ENCODE results near the gene SLC25A33. TPM values are rescaled to one million over a fixed set of nuclear protein-coding genes. Genes with fewer than 3 reads are reported as not detected.

SLC25A33 gene
- total and polyA plus RNA-seq, 2 donors (not counting 1 experiment from before 2014, with no cell fraction given), result 2.3 to 5.0 TPM

- Histone ChIP-seq H3K36me3 (replicated peaks in 1 of 2; ENCODE audit: control extremely low read depth in 1 of 2, control insufficient read depth in 1 of 2, extremely low read depth in 1 of 2, insufficient read depth in 2 of 2, low read length in 1 of 2) (peaks cover 0 to 19% of the 10 kb centered on the region in 2 experiments), H3K4me3 (ENCODE audit: control extremely low read depth in 1 of 5, extremely low read depth in 1 of 5, insufficient read depth in 1 of 5, low read depth in 2 of 5, low read length in 4 of 5) (no peak overlapping the region), H3K9me3 (ENCODE audit: control extremely low read depth in 1 of 3, control insufficient read depth in 2 of 3, insufficient read depth in 1 of 3, low read length in 2 of 3) (no peaks in the 10 kb centered on the region), H3K79me2 (ENCODE audit: control insufficient read depth, insufficient read depth, low read length) (peaks cover 5% of the 10 kb centered on the region), H3K4me2 (replicated peaks; ENCODE audit: low read depth, low read length, poor library complexity, severe bottlenecking) (no peak overlapping the region), H3K27me3 (replicated peaks in 1 of 4; ENCODE audit: control extremely low read depth in 1 of 4, control insufficient read depth in 3 of 4, insufficient read depth in 4 of 4, low read length in 3 of 4) (no peaks in the 10 kb centered on the region), H2AFZ (ENCODE audit: insufficient read depth, low read depth, low read length, poor library complexity, severe bottlenecking) (no peak overlapping the region), H3K27ac (ENCODE audit: low read length in 2 of 2) (no peak overlapping the region), H3K9ac (ENCODE audit: low read length) (no peak overlapping the region), H3K4me1 (ENCODE audit: control insufficient read depth in 2 of 2, insufficient read depth in 2 of 2, low read length in 2 of 2) (no peaks in the 10 kb centered on the region), H4K20me1 (ENCODE audit: control insufficient read depth, insufficient read depth, low read length, poor library complexity, severe bottlenecking) (peaks cover 4% of the 10 kb centered on the region)
- 97% methylated on average over 8 of the region's 10 CpGs for WGBS (ENCODE audit: insufficient coverage)
- ChIA-PET POLR2A (no interaction called here), CTCF (interaction anchor here (1.4 kb wide), 1 partner anchor 16 kb away, joined by 3 read pairs; no protein-coding TSS in a partner anchor)
- DNase-seq (no peak), ATAC-seq (ENCODE audit: low read depth) (no peak)
- TF ChIP-seq EZH2 (IDR thresholded peaks at IDR 0.05; ENCODE audit: borderline replicate concordance, insufficient read depth, low read depth, low read length, poor library complexity, severe bottlenecking), result no peak
- no peak overlapping the region for H3K27ac Mint-ChIP-seq
- intact Hi-C loops (cut with micrococcal nuclease), result no loop called here
- H3K4me3 Mint-ChIP-seq, result no peak overlapping the region
- H3K27me3 Mint-ChIP-seq, result no peaks in the 10 kb centered on the region
- no peaks in the 10 kb centered on the region for H3K9me3 Mint-ChIP-seq (ENCODE audit: insufficient read depth)
- H3K4me1 Mint-ChIP-seq, result no peaks in the 10 kb centered on the region
These were observed 60.5 kb downstream of the SLC25A33 start for GRCh38 chr1:9599741-9600140.

DNA sequence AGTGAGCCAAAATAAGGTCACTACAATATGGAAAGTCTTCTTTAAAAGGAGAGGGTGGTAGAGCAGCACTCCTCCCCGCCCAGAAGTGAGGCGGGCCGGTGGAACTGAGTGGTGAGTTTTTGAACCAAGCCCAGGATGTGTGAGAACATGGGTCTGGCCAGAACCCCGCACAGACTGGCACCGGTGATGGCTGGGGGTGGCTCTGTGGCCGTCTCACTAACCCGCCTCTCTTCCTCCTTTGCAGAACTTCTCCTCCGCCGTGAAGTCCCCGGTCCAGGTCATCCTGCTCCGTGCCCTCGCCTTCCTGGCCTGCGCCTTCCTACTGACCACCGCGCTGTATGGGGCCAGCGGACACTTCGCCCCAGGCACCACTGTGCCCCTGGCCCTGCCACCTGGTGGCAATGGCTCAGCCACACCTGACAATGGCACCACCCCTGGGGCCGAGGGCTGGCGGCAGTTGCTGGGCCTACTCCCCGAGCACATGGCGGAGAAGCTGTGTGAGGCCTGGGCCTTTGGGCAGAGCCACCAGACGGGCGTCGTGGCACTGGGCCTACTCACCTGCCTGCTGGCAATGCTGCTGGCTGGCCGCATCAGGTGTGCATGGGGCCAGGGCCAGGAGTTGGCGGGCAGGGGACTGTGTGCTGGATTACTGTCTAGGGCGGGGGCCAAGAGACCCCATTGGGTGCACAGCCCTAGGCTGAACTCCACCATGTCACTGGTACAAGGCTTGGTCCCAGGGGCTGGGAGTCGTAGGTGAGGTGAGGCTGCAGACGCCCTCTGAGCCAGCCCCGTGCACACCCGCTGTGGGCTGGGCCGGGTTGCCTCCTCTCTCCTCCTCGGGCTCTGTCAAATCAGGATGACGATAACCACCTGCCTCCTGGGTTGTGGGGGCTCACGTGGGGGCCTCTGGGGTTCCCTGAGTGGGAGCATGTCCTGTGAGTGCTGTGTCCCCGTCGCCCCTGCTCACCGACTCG, 61.9 kb downstream of the SLC25A33 start:
- 97% methylated on average over 39 of the region's 39 CpGs for WGBS (ENCODE audit: insufficient coverage)
- Histone ChIP-seq H3K27me3 (replicated peaks in 1 of 4; ENCODE audit: control extremely low read depth in 1 of 4, control insufficient read depth in 3 of 4, insufficient read depth in 4 of 4, low read length in 3 of 4) (no peaks in the 10 kb centered on the region), H3K9ac (ENCODE audit: low read length) (no peak overlapping the region), H4K20me1 (ENCODE audit: control insufficient read depth, insufficient read depth, low read length, poor library complexity, severe bottlenecking) (no peaks in the 10 kb centered on the region), H3K4me1 (ENCODE audit: control insufficient read depth in 2 of 2, insufficient read depth in 2 of 2, low read length in 2 of 2) (no peaks in the 10 kb centered on the region), H3K27ac (ENCODE audit: low read length in 2 of 2) (no peak overlapping the region), H3K4me3 (ENCODE audit: control extremely low read depth in 1 of 5, extremely low read depth in 1 of 5, insufficient read depth in 1 of 5, low read depth in 2 of 5, low read length in 4 of 5) (no peak overlapping the region), H3K36me3 (replicated peaks in 1 of 2; ENCODE audit: control extremely low read depth in 1 of 2, control insufficient read depth in 1 of 2, extremely low read depth in 1 of 2, insufficient read depth in 2 of 2, low read length in 1 of 2) (peaks cover 0 to 19% of the 10 kb centered on the region in 2 experiments), H2AFZ (ENCODE audit: insufficient read depth, low read depth, low read length, poor library complexity, severe bottlenecking) (no peak overlapping the region), H3K4me2 (replicated peaks; ENCODE audit: low read depth, low read length, poor library complexity, severe bottlenecking) (no peak overlapping the region), H3K79me2 (ENCODE audit: control insufficient read depth, insufficient read depth, low read length) (no peaks in the 10 kb centered on the region), H3K9me3 (ENCODE audit: control extremely low read depth in 1 of 3, control insufficient read depth in 2 of 3, insufficient read depth in 1 of 3, low read length in 2 of 3) (no peaks in the 10 kb centered on the region)
- ATAC-seq (ENCODE audit: low read depth) (no peak), DNase-seq (no peak)
- ChIA-PET CTCF (no interaction called here), POLR2A (no interaction called here)
- no peak for TF ChIP-seq EZH2 (IDR thresholded peaks at IDR 0.05; ENCODE audit: borderline replicate concordance, insufficient read depth, low read depth, low read length, poor library complexity, severe bottlenecking)
- TF ChIP-seq, protein P1, sequence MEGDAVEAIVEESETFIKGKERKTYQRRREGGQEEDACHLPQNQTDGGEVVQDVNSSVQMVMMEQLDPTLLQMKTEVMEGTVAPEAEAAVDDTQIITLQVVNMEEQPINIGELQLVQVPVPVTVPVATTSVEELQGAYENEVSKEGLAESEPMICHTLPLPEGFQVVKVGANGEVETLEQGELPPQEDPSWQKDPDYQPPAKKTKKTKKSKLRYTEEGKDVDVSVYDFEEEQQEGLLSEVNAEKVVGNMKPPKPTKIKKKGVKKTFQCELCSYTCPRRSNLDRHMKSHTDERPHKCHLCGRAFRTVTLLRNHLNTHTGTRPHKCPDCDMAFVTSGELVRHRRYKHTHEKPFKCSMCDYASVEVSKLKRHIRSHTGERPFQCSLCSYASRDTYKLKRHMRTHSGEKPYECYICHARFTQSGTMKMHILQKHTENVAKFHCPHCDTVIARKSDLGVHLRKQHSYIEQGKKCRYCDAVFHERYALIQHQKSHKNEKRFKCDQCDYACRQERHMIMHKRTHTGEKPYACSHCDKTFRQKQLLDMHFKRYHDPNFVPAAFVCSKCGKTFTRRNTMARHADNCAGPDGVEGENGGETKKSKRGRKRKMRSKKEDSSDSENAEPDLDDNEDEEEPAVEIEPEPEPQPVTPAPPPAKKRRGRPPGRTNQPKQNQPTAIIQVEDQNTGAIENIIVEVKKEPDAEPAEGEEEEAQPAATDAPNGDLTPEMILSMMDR (IDR thresholded peaks at IDR 0.05), result no peak
- Mint-ChIP-seq H3K27me3 (no peaks in the 10 kb centered on the region), H3K4me3 (no peak overlapping the region), H3K9me3 (ENCODE audit: insufficient read depth) (no peaks in the 10 kb centered on the region), H3K4me1 (no peaks in the 10 kb centered on the region), H3K27ac (no peak overlapping the region)
- intact Hi-C loops (cut with micrococcal nuclease), result no loop called here

Measured in B cell (primary cell).